G401.6 (cell line): ENCODE data around the gene RIC8B.
A peak's percentile ranks its signal among the peaks of the same experiment; 100 is the strongest.
"Not testable (repeated sequence)": the region's sequence is repeated elsewhere in the genome, so short reads cannot be mapped to it uniquely, and the experiment has no call there.

ENCODE experiments used
- FAIRE-seq: peaks from 2 replicates; lab custom pipeline; 2012; peaks lifted over from hg19 to GRCh38; lab: Jason Lieb, UNC

RIC8B gene

DNA sequence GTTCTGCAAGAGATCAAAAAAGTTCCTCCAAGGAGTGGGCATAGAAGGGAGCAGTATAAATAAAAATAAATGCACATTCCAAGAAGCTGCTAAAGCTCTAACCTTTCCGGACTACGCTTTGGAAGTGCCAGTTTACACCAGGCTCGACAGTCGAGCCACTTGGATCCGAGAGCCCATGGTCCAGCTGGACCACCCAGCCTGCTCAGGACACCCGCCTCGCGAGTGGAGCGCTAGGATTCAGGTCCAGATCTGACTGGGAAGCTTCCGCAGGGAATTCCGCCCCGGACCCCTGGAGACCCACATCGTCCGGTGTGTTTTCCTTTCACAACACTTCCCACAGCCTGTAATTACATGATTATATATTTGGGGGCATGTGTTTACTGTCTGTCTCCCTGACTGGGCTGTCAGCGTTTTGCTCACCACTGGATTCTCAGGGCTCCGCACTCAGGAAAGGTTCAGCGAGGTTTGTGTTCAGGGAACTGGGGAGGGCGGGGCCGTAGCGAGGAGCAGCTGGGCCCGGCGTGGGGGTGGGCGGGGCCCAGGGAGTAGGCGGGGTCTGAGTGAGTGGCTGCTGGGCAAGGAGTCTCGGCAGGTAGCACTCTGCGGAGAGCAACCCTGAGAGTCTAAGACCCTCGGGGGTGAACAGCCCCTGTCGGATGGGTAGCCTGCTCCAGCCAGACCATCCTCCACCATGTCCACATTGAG is 128.9 kb downstream of the RIC8B start:
- FAIRE-seq = no peak

- no peak for FAIRE-seq
These were observed 132.2 kb downstream of the RIC8B start for GRCh38 chr12:106906715-106907114.

- FAIRE-seq = no peak
These were observed 132.9 kb downstream of the RIC8B start for GRCh38 chr12:106907411-106907810.

GRCh38 chr12:106907846-106908245 is 133.4 kb downstream of the RIC8B start:
- FAIRE-seq = no peak

DNA sequence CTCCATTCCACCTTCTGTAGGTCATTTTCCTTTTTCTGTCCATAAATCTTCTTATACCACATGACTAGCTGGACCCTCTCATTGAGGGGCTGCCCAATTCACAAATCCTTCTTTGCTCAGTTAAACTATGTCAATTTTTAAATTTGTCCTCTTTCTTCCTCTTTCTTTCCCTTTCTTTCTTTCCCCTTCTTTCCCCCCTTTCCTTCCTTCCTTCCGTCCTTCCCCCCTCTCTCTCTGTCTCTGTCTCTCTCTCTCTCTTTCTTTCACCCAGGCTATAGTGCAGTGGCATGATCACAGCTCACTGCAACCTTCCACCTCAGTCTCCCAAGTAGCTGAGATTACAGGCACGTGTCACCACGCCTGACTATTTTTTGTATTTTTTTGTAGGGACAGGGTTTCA is 134.1 kb downstream of the RIC8B start:
- no peak for FAIRE-seq

GRCh38 chr12:106910202-106910601 is 135.7 kb downstream of the RIC8B start:
- FAIRE-seq = no peak

- no peak for FAIRE-seq
These were observed 137.1 kb downstream of the RIC8B start for GRCh38 chr12:106911581-106911980.

DNA sequence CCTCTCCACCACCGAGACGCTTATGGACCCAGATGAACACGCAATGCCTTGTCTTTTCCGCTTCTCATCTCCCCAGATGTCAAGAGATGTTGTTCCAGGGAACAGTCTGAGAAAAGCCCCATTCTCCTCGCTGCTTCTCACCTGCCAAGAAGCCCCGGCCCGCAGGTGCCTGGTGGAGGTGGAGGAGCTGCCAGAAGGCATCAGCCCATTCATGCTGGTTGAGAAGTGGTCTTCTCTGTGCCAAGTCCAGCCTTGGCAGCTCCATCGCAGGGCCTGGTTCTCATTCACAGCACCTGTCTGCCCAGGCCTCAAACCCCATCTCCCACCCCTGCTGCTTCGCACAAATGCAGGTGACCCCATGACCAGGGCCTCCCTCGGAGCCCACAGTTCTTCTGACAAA is 139.0 kb downstream of the RIC8B start:
- no peak for FAIRE-seq

- no peak for FAIRE-seq
These were observed 140.5 kb downstream of the RIC8B start for GRCh38 chr12:106914796-106915634.

DNA sequence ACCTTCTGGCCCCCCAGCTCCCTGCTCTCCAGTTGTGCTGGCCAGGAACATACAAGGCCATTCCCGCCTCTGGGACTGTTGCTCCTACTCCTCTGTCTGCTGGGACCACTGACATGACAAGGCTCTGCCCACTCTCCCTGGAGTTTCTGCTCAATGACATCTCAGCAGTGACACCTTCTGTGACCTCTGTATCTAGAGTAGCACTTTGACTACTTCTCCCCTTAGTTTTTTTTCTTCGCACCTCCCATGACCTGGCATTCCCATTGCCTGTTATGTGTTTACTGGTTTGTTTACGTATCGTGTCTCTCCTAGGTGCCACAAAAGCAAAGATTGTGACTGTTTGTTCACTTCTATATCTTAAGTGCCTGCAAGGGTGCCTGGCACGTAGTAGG is 141.1 kb downstream of the RIC8B start:
- FAIRE-seq = no peak

DNA sequence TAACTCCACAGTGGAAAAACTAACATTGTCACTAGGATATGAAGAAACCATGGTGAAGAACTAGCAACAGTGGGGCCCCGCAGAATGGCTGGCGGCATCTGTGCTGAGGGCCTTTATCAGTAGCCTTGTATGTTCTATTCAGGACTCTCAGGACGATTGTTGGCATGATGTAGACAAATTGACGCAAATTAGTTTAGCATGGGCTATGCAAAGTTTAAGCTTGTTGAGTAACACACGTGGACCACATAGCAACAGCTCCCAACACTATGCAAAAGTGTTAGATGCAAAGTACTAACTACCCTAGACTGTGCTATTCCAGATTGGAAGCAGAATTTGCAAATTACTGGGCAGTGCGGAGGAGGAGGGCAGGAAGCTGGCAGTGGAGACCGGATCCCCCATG is 143.0 kb downstream of the RIC8B start:
- no peak for FAIRE-seq

DNA sequence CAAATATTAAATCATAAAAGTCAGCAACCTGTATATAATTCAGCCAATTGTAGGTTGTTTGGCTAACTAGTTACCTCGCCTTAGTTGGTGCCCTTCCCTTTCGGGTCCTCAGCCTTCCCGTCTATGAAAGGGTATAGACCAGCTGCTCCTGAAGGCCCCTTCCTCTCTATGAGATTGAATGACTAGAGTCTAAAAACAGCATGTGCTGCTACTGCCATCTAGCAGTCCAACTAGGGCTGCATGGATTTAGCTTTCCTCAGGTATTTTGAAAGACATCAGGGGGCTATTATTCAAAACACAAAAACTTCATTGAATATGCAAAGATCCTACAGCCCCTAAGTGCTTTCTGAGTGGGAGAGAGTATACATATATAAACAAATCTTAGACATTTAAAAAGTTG is 144.3 kb downstream of the RIC8B start:
- peak; percentile 92 for FAIRE-seq

GRCh38 chr12:106919910-106920544 is 145.5 kb downstream of the RIC8B start:
- FAIRE-seq = peak; percentile 97

DNA sequence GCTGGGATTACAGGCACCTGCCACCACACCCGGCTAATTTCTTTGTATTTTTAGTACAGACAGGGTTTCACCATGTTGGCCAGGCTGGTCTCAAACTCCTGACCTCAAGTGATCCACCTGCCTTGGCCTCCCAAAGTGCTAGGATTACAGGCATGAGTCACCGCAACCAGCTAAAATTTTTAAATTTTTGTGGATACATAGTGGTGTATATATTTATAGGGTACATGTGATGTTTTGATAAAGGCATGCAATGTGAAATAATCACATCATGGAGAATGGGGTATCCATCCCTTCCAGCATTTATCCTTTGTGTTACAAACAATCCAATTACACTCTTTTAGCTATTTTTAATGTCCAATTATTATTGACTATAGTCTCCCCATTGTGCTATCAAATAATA is 147.5 kb downstream of the RIC8B start:
- not testable (repeated sequence) for FAIRE-seq

DNA sequence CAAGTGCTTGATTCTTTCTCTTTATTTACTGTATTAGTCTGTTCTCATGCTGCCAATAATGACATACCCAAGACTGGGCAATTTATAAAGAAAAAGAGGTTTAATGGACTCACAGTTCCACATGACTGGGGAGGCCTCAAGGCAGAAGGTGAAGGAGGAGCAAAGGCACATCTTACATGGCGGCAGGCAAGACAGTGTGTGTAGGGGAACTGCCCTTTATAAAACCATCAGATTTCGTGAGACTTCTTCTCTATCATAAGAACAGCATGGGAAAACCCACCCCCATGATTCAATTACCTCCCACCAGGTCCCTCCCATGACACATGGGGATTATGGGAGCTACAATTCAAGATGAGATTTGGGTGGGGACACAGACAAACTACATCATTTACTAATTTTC is 149.1 kb downstream of the RIC8B start:
- not testable (repeated sequence) for FAIRE-seq

- FAIRE-seq = no peak
These were observed 149.9 kb downstream of the RIC8B start for GRCh38 chr12:106924268-106924861.

DNA sequence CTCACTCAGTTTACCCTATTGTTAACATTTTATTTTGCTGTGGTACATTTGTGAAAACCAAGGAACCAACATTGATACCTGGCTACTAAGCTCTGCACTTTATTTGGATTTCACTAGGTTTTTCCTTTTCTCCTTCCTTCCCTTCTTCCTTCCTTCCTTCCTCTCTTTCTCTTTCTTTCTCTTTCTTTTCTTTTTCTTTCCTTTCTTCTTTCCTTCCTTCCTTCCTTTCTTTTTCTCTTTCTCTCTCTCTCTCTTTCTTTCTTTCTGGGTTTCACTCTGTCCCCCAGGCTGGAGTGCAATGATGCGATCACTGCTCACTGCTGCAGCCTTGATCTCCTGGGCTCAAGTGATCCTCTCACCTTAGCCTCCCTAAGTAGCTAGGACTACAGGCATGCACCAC is 152.2 kb downstream of the RIC8B start:
- no peak for FAIRE-seq

DNA sequence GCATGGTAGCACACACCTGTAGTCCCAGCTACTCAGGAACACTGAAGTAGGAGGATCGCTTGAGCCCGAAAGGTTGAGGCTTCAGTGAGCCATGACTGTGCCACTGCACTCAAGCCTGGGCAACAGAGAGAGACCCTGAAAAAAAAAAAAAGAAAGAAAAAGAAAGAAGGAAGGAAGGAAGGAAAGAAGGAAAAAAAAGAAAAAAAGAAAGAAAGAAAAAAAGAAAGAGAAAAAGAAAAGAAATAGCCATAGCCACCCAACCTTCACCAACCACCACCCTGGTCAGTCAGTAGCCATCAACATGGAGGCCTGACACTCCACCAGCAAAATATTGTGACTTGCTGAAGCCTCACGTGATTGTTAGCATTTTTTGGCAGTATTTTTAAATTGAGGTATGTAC is 159.8 kb downstream of the RIC8B start:
- no peak for FAIRE-seq
